HEK293 (cell line): Measurements from ENCODE around the gene CAP2.
A peak's percentile ranks its signal among the peaks of the same experiment; 100 is the strongest.

Source experiments
- GFI1B ChIP-seq: fragments of 450-650 bp; formaldehyde crosslinking; IDR thresholded peaks from 2 replicates; pipeline ENCODE4 v1.5.1; 2016; ENCODE audit warnings: missing biosample characterization, missing genetic modification characterization
- KLF7 ChIP-seq: fragments of 450-650 bp; formaldehyde crosslinking; IDR thresholded peaks from 2 replicates; pipeline ENCODE4 v1.5.1; 2016; ENCODE audit warnings: missing biosample characterization, missing genetic modification characterization, borderline replicate concordance
- KLF8 ChIP-seq: fragments of 450-650 bp; formaldehyde crosslinking; IDR thresholded peaks from 2 replicates; pipeline ENCODE4 v1.5.1; 2016; ENCODE audit warnings: missing biosample characterization, missing genetic modification characterization
- MEIS1 ChIP-seq: sonication (generic); formaldehyde crosslinking; IDR thresholded peaks from 2 replicates; pipeline ENCODE4 v1.8.1; 2022; ENCODE audit warnings: missing genetic modification reagents, mild to moderate bottlenecking, borderline replicate concordance
- SP3 ChIP-seq: fragments of 450-650 bp; formaldehyde crosslinking; IDR thresholded peaks from 2 replicates; pipeline ENCODE4 v1.5.1; 2016; ENCODE audit warnings: missing biosample characterization, missing genetic modification characterization
- TRIM28 ChIP-seq: IDR thresholded peaks from 2 replicates; pipeline ENCODE4 v1.6.1; 2011; ENCODE audit warnings: low read length, control low read depth, borderline replicate concordance
- ZIC2 ChIP-seq: fragments of 450-650 bp; formaldehyde crosslinking; IDR thresholded peaks from 2 replicates; pipeline ENCODE4 v1.5.1; 2016; ENCODE audit warnings: missing biosample characterization, missing genetic modification characterization
- ZNF121 ChIP-seq: fragments of 450-650 bp; formaldehyde crosslinking; IDR thresholded peaks from 2 replicates; pipeline ENCODE4 v1.5.1; 2016; ENCODE audit warnings: missing biosample characterization, missing genetic modification characterization
- ZNF132 ChIP-seq: fragments of 450-650 bp; formaldehyde crosslinking; IDR thresholded peaks from 2 replicates; pipeline ENCODE4 v1.5.1; 2017; ENCODE audit warnings: missing biosample characterization, missing genetic modification characterization, borderline replicate concordance
- ZNF19 ChIP-seq: fragments of 450-650 bp; formaldehyde crosslinking; IDR thresholded peaks from 2 replicates; pipeline ENCODE4; 2016; ENCODE audit warnings: missing biosample characterization, missing genetic modification characterization, low read depth
- ZNF221 ChIP-seq: fragments of 450-650 bp; formaldehyde crosslinking; IDR thresholded peaks from 2 replicates; pipeline ENCODE4 v1.5.1; 2017; ENCODE audit warnings: missing biosample characterization, missing genetic modification characterization, borderline replicate concordance
- ZNF223 ChIP-seq: fragments of 450-650 bp; formaldehyde crosslinking; IDR thresholded peaks from 2 replicates; pipeline ENCODE4 v1.5.1; 2016; ENCODE audit warnings: missing biosample characterization, missing genetic modification characterization
- ZNF239 ChIP-seq: fragments of 450-650 bp; formaldehyde crosslinking; IDR thresholded peaks from 2 replicates; pipeline ENCODE4 v1.5.1; 2016; ENCODE audit warnings: missing biosample characterization, missing genetic modification characterization
- ZNF366 ChIP-seq: fragments of 450-650 bp; formaldehyde crosslinking; conservative IDR thresholded peaks from 2 replicates; pipeline ENCODE4 v1.5.1; 2016; ENCODE audit warnings: missing biosample characterization, missing genetic modification characterization
- ZNF391 ChIP-seq: fragments of 450-650 bp; formaldehyde crosslinking; IDR thresholded peaks from 2 replicates; pipeline ENCODE4 v1.5.1; 2016; ENCODE audit warnings: low read depth, missing biosample characterization, missing genetic modification characterization, borderline replicate concordance
- ZNF404 ChIP-seq: fragments of 450-650 bp; formaldehyde crosslinking; IDR thresholded peaks from 2 replicates; pipeline ENCODE4 v1.5.1; 2017; ENCODE audit warnings: missing biosample characterization, missing genetic modification characterization
- ZNF585B ChIP-seq: fragments of 450-650 bp; formaldehyde crosslinking; IDR thresholded peaks from 2 replicates; pipeline ENCODE4 v1.5.1; 2016; ENCODE audit warnings: missing biosample characterization, missing genetic modification characterization
- ZNF596 ChIP-seq: fragments of 450-650 bp; IDR thresholded peaks from 2 replicates; pipeline ENCODE4 v1.5.0; 2018; ENCODE audit warnings: missing biosample characterization, mild to moderate bottlenecking, missing genetic modification characterization, moderate library complexity
- ZNF658 ChIP-seq: fragments of 450-650 bp; formaldehyde crosslinking; IDR thresholded peaks from 2 replicates; pipeline ENCODE4; 2016; ENCODE audit warnings: missing biosample characterization, missing genetic modification characterization
- ZNF747 ChIP-seq: fragments of 450-650 bp; formaldehyde crosslinking; IDR thresholded peaks from 2 replicates; pipeline ENCODE4 v1.5.1; 2016; ENCODE audit warnings: missing biosample characterization, missing genetic modification characterization
- TF ChIP-seq, protein P1 (sequence below): fragments of 450-650 bp; formaldehyde crosslinking; IDR thresholded peaks from 2 replicates; pipeline ENCODE4 v1.5.1; 2016; ENCODE audit warnings: missing biosample characterization, missing genetic modification characterization
- TF ChIP-seq, protein P2 (sequence below): fragments of 450-650 bp; formaldehyde crosslinking; IDR thresholded peaks from 2 replicates; pipeline ENCODE4 v1.5.1; 2016; ENCODE audit warnings: missing biosample characterization, missing genetic modification characterization
- TF ChIP-seq, protein P3 (sequence below): IDR thresholded peaks from 2 replicates; pipeline ENCODE4 v1.6.1; 2011; ENCODE audit warnings: mild to moderate bottlenecking, low read depth, low read length, borderline replicate concordance
- TF ChIP-seq, protein P4 (sequence below): fragments of 450-650 bp; formaldehyde crosslinking; IDR thresholded peaks from 2 replicates; pipeline ENCODE4 v1.5.1; 2016; ENCODE audit warnings: missing biosample characterization, missing genetic modification characterization
- TF ChIP-seq, protein P5 (sequence below): fragments of 450-650 bp; formaldehyde crosslinking; IDR thresholded peaks from 2 replicates; pipeline ENCODE4 v1.5.1; 2017; ENCODE audit warnings: missing biosample characterization, missing genetic modification characterization
- TF ChIP-seq, protein P6 (sequence below): fragments of 450-650 bp; formaldehyde crosslinking; IDR thresholded peaks from 2 replicates; pipeline ENCODE4 v1.5.1; 2016; ENCODE audit warnings: missing biosample characterization, missing genetic modification characterization

CAP2 gene

DNA sequence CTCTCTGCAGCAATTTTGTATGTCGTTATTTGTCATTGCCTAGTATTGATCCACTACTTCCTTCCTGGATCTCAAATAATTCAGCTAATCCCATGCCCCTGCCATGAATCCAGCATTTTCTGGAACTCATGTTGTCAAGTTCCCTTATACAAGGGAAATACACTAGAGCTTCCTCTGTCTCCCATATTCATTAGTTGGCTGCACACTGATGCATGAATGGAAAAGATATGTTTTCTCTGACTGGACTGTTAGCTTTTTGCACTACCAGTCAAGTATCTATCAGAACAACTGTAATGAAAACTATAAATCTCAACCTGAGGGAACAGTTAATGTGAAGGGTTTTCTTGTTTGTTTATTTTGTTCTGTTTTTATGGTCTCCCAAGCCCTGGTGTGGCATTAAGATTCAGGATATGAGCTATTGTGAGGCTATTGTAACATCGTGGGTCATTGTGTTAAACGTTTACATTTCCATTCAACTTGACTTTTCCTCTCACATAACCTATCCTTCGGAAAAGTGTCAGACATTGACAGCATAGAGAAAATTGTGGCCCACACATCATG is 104.2 kb downstream of the CAP2 start (continued):
- TF ChIP-seq, protein P1, sequence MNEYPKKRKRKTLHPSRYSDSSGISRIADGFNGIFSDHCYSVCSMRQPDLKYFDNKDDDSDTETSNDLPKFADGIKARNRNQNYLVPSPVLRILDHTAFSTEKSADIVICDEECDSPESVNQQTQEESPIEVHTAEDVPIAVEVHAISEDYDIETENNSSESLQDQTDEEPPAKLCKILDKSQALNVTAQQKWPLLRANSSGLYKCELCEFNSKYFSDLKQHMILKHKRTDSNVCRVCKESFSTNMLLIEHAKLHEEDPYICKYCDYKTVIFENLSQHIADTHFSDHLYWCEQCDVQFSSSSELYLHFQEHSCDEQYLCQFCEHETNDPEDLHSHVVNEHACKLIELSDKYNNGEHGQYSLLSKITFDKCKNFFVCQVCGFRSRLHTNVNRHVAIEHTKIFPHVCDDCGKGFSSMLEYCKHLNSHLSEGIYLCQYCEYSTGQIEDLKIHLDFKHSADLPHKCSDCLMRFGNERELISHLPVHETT (tag by site-specific recombination), result no peak
- TF ChIP-seq GFI1B, result no peak
- TF ChIP-seq, protein P2, sequence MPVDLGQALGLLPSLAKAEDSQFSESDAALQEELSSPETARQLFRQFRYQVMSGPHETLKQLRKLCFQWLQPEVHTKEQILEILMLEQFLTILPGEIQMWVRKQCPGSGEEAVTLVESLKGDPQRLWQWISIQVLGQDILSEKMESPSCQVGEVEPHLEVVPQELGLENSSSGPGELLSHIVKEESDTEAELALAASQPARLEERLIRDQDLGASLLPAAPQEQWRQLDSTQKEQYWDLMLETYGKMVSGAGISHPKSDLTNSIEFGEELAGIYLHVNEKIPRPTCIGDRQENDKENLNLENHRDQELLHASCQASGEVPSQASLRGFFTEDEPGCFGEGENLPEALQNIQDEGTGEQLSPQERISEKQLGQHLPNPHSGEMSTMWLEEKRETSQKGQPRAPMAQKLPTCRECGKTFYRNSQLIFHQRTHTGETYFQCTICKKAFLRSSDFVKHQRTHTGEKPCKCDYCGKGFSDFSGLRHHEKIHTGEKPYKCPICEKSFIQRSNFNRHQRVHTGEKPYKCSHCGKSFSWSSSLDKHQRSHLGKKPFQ (tag by site-specific recombination), result no peak
- TF ChIP-seq ZNF239 (tag by site-specific recombination), result no peak
- TF ChIP-seq ZNF391 (tag by site-specific recombination), result no peak
- TF ChIP-seq KLF8, result no peak
- TF ChIP-seq MEIS1 (CRISPR knock-in tag), result no peak
- TF ChIP-seq ZNF223 (tag by site-specific recombination), result no peak
- TF ChIP-seq, protein P3, sequence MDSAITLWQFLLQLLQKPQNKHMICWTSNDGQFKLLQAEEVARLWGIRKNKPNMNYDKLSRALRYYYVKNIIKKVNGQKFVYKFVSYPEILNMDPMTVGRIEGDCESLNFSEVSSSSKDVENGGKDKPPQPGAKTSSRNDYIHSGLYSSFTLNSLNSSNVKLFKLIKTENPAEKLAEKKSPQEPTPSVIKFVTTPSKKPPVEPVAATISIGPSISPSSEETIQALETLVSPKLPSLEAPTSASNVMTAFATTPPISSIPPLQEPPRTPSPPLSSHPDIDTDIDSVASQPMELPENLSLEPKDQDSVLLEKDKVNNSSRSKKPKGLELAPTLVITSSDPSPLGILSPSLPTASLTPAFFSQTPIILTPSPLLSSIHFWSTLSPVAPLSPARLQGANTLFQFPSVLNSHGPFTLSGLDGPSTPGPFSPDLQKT, result no peak
- no peak for TF ChIP-seq ZIC2
- no peak for TF ChIP-seq ZNF132
- no peak for TF ChIP-seq SP3 (tag by site-specific recombination)
- no peak for TF ChIP-seq ZNF585B
- TF ChIP-seq, protein P4, sequence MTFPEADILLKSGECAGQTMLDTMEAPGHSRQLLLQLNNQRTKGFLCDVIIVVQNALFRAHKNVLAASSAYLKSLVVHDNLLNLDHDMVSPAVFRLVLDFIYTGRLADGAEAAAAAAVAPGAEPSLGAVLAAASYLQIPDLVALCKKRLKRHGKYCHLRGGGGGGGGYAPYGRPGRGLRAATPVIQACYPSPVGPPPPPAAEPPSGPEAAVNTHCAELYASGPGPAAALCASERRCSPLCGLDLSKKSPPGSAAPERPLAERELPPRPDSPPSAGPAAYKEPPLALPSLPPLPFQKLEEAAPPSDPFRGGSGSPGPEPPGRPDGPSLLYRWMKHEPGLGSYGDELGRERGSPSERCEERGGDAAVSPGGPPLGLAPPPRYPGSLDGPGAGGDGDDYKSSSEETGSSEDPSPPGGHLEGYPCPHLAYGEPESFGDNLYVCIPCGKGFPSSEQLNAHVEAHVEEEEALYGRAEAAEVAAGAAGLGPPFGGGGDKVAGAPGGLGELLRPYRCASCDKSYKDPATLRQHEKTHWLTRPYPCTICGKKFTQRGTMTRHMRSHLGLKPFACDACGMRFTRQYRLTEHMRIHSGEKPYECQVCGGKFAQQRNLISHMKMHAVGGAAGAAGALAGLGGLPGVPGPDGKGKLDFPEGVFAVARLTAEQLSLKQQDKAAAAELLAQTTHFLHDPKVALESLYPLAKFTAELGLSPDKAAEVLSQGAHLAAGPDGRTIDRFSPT (tag by site-specific recombination), result no peak
- TF ChIP-seq ZNF19 (tag by site-specific recombination), result no peak
- TF ChIP-seq, protein P5, sequence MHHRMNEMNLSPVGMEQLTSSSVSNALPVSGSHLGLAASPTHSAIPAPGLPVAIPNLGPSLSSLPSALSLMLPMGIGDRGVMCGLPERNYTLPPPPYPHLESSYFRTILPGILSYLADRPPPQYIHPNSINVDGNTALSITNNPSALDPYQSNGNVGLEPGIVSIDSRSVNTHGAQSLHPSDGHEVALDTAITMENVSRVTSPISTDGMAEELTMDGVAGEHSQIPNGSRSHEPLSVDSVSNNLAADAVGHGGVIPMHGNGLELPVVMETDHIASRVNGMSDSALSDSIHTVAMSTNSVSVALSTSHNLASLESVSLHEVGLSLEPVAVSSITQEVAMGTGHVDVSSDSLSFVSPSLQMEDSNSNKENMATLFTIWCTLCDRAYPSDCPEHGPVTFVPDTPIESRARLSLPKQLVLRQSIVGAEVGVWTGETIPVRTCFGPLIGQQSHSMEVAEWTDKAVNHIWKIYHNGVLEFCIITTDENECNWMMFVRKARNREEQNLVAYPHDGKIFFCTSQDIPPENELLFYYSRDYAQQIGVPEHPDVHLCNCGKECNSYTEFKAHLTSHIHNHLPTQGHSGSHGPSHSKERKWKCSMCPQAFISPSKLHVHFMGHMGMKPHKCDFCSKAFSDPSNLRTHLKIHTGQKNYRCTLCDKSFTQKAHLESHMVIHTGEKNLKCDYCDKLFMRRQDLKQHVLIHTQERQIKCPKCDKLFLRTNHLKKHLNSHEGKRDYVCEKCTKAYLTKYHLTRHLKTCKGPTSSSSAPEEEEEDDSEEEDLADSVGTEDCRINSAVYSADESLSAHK, result peak; percentile 62; the same call in 1 of the 2 replicates
- TF ChIP-seq, protein P6, sequence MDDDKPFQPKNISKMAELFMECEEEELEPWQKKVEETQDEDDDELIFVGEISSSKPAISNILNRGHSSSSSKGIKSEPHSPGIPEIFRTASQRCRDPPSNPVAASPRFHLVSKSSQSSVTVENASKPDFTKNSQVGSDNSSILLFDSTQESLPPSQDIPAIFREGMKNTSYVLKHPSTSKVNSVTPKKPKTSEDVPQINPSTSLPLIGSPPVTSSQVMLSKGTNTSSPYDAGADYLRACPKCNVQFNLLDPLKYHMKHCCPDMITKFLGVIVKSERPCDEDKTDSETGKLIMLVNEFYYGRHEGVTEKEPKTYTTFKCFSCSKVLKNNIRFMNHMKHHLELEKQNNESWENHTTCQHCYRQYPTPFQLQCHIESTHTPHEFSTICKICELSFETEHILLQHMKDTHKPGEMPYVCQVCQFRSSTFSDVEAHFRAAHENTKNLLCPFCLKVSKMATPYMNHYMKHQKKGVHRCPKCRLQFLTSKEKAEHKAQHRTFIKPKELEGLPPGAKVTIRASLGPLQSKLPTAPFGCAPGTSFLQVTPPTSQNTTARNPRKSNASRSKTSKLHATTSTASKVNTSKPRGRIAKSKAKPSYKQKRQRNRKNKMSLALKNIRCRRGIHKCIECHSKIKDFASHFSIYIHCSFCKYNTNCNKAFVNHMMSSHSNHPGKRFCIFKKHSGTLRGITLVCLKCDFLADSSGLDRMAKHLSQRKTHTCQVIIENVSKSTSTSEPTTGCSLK (tag by site-specific recombination), result no peak
- no peak for TF ChIP-seq ZNF404
- no peak for TF ChIP-seq KLF7 (tag by site-specific recombination)
- 0 out of 2 replicates have a peak, but pooled peaks have one; percentile 36 for TF ChIP-seq TRIM28
- no peak for TF ChIP-seq ZNF121
- TF ChIP-seq ZNF596 (tag by site-specific recombination), result 0 out of 2 replicates have a peak, but pooled peaks have one; percentile 5
- TF ChIP-seq ZNF658 (tag by site-specific recombination), result no peak
- no peak for TF ChIP-seq ZNF747 (tag by site-specific recombination)
- no peak for TF ChIP-seq ZNF366 (tag by site-specific recombination)
- no peak for TF ChIP-seq ZNF221
